Measurements from ENCODE around the gene ZNF479.
"Not testable (repeated sequence)": the region's sequence is repeated elsewhere in the genome, so short reads cannot be mapped to it uniquely, and the experiment has no call there.

The ZNF479 gene

GRCh38 chr7:57165285-57165899 lies 33.2 kb upstream of the ZNF479 start:
- no peak for DNase-seq (ENCODE audit: extremely low read depth, low read depth)
- TF ChIP-seq CTCF (IDR thresholded peaks at IDR 0.05; ENCODE audit: low read depth, low read length, missing control alignments) = no peak
- H3K4me3 ChIP-seq (replicated peaks; ENCODE audit: low read depth, low read length) = no peak overlapping the region

GRCh38 chr7:57120123-57120784 lies 12.0 kb downstream of the ZNF479 start:
- DNase-seq (ENCODE audit: extremely low read depth, low read depth); H3K4me3 ChIP-seq (replicated peaks; ENCODE audit: low read depth, low read length): not testable (repeated sequence)

Data from HFF-Myc (cell line).